ENCODE measurements around the gene CNTN4. TPM values are rescaled to one million over a fixed set of nuclear protein-coding genes. Genes with fewer than 3 reads are reported as not detected.

Gene CNTN4
- total and polyA plus RNA-seq, 10 donors: 0.20 to 4.3 (median 1.5) TPM

- WGBS, 5 donors: 34 to 54% (median 45%) methylated on average over 2 of the region's 2 CpGs
- Histone ChIP-seq H3K4me3 (no peak overlapping the region), H3K27ac (no peak overlapping the region), H3K9me3 (no peaks in the 10 kb centered on the region), H3K4me1 (no peaks in the 10 kb centered on the region), H3K36me3 (no peaks in the 10 kb centered on the region), H3K27me3 (replicated peaks in 1 of 7) (peaks cover 0 to 4% (median 0%) of the 10 kb centered on the region in 7 donors)
- no peak for DNase-seq
- TF ChIP-seq POLR2A (IDR thresholded peaks at IDR 0.05) (no peak), CTCF (IDR thresholded peaks at IDR 0.05 in 8 of 11, conservative IDR thresholded peaks at IDR 0.05 in 3 of 11) (no peak), POLR2AphosphoS5 (IDR thresholded peaks at IDR 0.05) (no peak)
- intact Hi-C loops (cut with DNase I; ENCODE audit: low total_unique reads): no loop called here
Observed at GRCh38 chr3:2889736-2890135, 791.1 kb downstream of the CNTN4 start.

- TF ChIP-seq POLR2AphosphoS5 (IDR thresholded peaks at IDR 0.05) (no peak), CTCF (IDR thresholded peaks at IDR 0.05 in 8 of 11, conservative IDR thresholded peaks at IDR 0.05 in 3 of 11) (no peak), POLR2A (IDR thresholded peaks at IDR 0.05) (no peak)
- DNase-seq: no peak
- intact Hi-C loops (cut with DNase I; ENCODE audit: low total_unique reads): no loop called here
- H3K9me3 ChIP-seq: no peaks in the 10 kb centered on the region
- 78 to 91% (median 82%) methylated on average over 3 of the region's 3 CpGs for WGBS, 5 donors
- H3K4me1 ChIP-seq: no peaks in the 10 kb centered on the region
- H3K27ac ChIP-seq: no peak overlapping the region
- no peak overlapping the region for H3K4me3 ChIP-seq
- no peaks in the 10 kb centered on the region for H3K27me3 ChIP-seq (replicated peaks in 1 of 7)
- H3K36me3 ChIP-seq: no peaks in the 10 kb centered on the region
Observed at GRCh38 chr3:2896308-2896939, 797.8 kb downstream of the CNTN4 start.

GRCh38 chr3:2897821-2898220 is 799.2 kb downstream of the CNTN4 start:
- no peak for DNase-seq
- intact Hi-C loops (cut with DNase I; ENCODE audit: low total_unique reads): no loop called here
- TF ChIP-seq POLR2A (IDR thresholded peaks at IDR 0.05) (no peak), CTCF (IDR thresholded peaks at IDR 0.05 in 8 of 11, conservative IDR thresholded peaks at IDR 0.05 in 3 of 11) (no peak), POLR2AphosphoS5 (IDR thresholded peaks at IDR 0.05) (no peak)
- Histone ChIP-seq H3K4me1 (no peaks in the 10 kb centered on the region), H3K27me3 (replicated peaks in 1 of 7) (no peaks in the 10 kb centered on the region), H3K27ac (no peak overlapping the region), H3K9me3 (no peaks in the 10 kb centered on the region), H3K36me3 (no peaks in the 10 kb centered on the region), H3K4me3 (no peak overlapping the region)
- 59 to 82% (median 68%) methylated on average over 4 of the region's 4 CpGs for WGBS, 5 donors

- H3K9me3 ChIP-seq: no peaks in the 10 kb centered on the region
- H3K27me3 ChIP-seq (replicated peaks in 1 of 7): no peaks in the 10 kb centered on the region
- no peaks in the 10 kb centered on the region for H3K4me1 ChIP-seq
- DNase-seq: no peak
- intact Hi-C loops (cut with DNase I; ENCODE audit: low total_unique reads): no loop called here
- no peaks in the 10 kb centered on the region for H3K36me3 ChIP-seq
- TF ChIP-seq POLR2AphosphoS5 (IDR thresholded peaks at IDR 0.05) (no peak), POLR2A (IDR thresholded peaks at IDR 0.05) (no peak), CTCF (IDR thresholded peaks at IDR 0.05 in 8 of 11, conservative IDR thresholded peaks at IDR 0.05 in 3 of 11) (no peak)
- 29 to 41% (median 36%) methylated on average over 1 of the region's 1 CpG for WGBS, 5 donors
- no peak overlapping the region for H3K27ac ChIP-seq
- no peak overlapping the region for H3K4me3 ChIP-seq
Observed at GRCh38 chr3:2898591-2899353, 800.1 kb downstream of the CNTN4 start.

Data from spleen (tissue), 11 donors.